Small intestine (tissue), 7 donors: ENCODE data around the gene RCBTB1. TPM values are rescaled to one million over a fixed set of nuclear protein-coding genes. Genes with fewer than 3 reads are reported as not detected.
"Not testable (repeated sequence)": the region's sequence is repeated elsewhere in the genome, so short reads cannot be mapped to it uniquely, and the experiment has no call there.

Experiments used
- DNase-seq, 2 donors: peaks; one replicate each; pipeline versions ENCODE4 v3.0.0 to v3.0.0-alpha.2; 2013
- FAIRE-seq: peaks from 2 replicates; lab custom pipeline; 2012; peaks lifted over from hg19 to GRCh38; lab: Jason Lieb, UNC
- H3K27ac ChIP-seq, 3 donors: one replicate each; pipeline ENCODE4 v1.5.1; 2013; ENCODE audit warnings: low read length in 2 of 3, mild to moderate bottlenecking in 2 of 3, control low read depth in 1 of 3, inconsistent platforms in 1 of 3, low read depth in 1 of 3, moderate library complexity in 1 of 3
- H3K27me3 ChIP-seq, 3 donors: one replicate each; pipeline ENCODE4 v1.6.1; 2013; ENCODE audit warnings: low read length in 3 of 3, inconsistent platforms in 1 of 3; ENCODE audit not compliant: control insufficient read depth in 3 of 3, insufficient read depth in 3 of 3
- H3K36me3 ChIP-seq, 3 donors: one replicate each; pipeline ENCODE4 v1.6.1; 2013; ENCODE audit warnings: low read length in 3 of 3, inconsistent platforms in 1 of 3, low read depth in 1 of 3, mild to moderate bottlenecking in 1 of 3, moderate library complexity in 1 of 3; ENCODE audit not compliant: control insufficient read depth in 3 of 3, insufficient read depth in 2 of 3
- H3K4me1 ChIP-seq, 3 donors: one replicate each; pipeline ENCODE4 v1.6.1; 2013; ENCODE audit warnings: low read length in 2 of 3, inconsistent platforms in 1 of 3, low read depth in 1 of 3, mild to moderate bottlenecking in 1 of 3, moderate library complexity in 1 of 3; ENCODE audit not compliant: control insufficient read depth in 3 of 3, insufficient read depth in 2 of 3
- H3K4me3 ChIP-seq, 3 donors: one replicate each; pipeline ENCODE4 v1.5.1; 2013; ENCODE audit warnings: low read length in 3 of 3, control low read depth in 1 of 3, inconsistent platforms in 1 of 3, low read depth in 1 of 3, mild to moderate bottlenecking in 1 of 3, moderate library complexity in 1 of 3
- H3K9me3 ChIP-seq, 2 donors: one replicate each; pipeline ENCODE4 v1.6.1; 2013; ENCODE audit warnings: low read depth in 1 of 2, low read length in 1 of 2; ENCODE audit not compliant: control insufficient read depth in 2 of 2, insufficient read depth in 1 of 2
- WGBS, 3 donors: extraction: QIAGEN DNeasy Blood & Tissue Kit; methylation state at CpG; one replicate each; pipeline ENCODE4 v1.1.7; 2013; 5-methylcytosine and 5-hydroxymethylcytosine counted together
- polyA plus RNA-seq, 4 donors: library from polyadenylated mRNA; stranded (reverse) in 3 of 4; unstranded in 1 of 4; fragments of 200-250 nt in 3 of 4; fragments of 120-200 nt in 1 of 4; gene quantifications; one replicate each; pipeline versions ENCODE4 v1.2.1 to v1.2.3, GENCODE V29; 2013
- donor health status: healthy with polysubstance abuse.
- donor health status: control.
- donor health status: control.
- donor health status: Bipolar disorder and iron deficiency.
- donor health status: healthy.

The RCBTB1 gene
- polyA plus RNA-seq, 4 donors = 5.4 to 40.5 (median 6.3) TPM

DNA sequence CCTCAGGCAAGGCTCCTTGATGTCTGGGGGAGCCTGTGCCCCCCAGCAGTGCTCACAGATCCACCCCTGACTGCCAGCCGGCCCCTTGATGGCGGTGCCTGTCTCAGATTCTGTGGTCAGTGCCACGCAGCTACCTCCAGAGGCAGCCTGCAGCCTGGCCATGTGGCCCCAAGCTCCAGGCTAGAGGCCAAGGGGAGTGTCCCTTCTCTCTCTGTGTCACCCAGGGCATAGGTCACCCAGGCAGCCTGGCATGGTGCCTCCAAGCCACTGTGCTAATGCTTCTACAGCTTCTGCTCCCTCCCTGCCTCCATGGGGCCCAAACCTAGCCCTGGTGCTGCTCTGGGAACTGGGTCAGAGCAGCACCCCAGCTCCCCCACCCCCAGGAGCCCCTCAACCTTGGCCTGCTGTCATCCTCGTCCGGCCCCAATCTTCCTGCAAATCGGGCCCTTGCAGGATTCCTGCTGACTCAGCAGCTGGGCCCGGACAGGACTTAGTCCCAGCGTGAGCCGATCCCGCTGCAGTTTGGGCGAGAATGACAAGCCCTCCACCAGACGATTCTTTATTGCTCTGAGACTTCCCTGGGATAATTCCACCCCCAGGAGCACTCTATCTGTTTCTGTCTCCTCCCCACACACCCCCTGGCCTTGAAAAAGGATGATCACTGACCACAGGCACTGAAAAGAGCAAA lies 40.2 kb upstream of the RCBTB1 start:
- Histone ChIP-seq H3K27ac (peak overlapping the region; percentile 5 to 72 (median 38)), H3K4me1 (peaks cover 0 to 8% (median 3%) of the 10 kb centered on the region in 3 donors), H3K9me3 (no peaks in the 10 kb centered on the region), H3K27me3 (no peaks in the 10 kb centered on the region), H3K36me3 (peaks cover 0 to 7% (median 0%) of the 10 kb centered on the region in 3 donors), H3K4me3 (no peak overlapping the region)
- 37 to 64% (median 57%) methylated on average over 12 of the region's 12 CpGs for WGBS, 3 donors
- peak; percentile 47 to 89 for DNase-seq
- FAIRE-seq = no peak

DNA sequence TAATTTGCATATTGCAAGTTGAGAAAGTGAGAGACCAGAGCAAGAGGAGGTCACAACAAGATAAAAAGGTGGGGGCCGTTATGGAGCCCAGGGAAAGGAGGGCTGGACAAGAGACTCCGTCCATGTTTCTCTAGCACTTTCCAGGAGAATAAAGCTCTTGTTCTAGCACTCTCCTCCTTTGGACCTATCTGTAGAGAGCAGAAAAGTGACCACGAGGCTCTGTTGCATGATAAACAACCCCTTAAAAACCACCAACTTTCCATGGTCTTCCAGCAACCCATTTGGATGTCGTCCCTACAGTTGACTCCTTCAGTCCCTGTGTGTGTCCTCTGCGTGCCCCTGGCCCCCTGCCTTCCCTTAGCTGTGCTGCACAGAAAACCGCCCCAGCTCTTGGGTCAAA lies 38.9 kb upstream of the RCBTB1 start:
- Histone ChIP-seq H3K9me3 (no peaks in the 10 kb centered on the region), H3K4me3 (no peak overlapping the region), H3K4me1 (peaks cover 0 to 8% (median 3%) of the 10 kb centered on the region in 3 donors), H3K27me3 (no peaks in the 10 kb centered on the region), H3K36me3 (peaks cover 0 to 2% (median 0%) of the 10 kb centered on the region in 3 donors), H3K27ac (no peak overlapping the region)
- FAIRE-seq = no peak
- 87 to 90% (median 90%) methylated on average over 6 of the region's 6 CpGs for WGBS, 3 donors
- DNase-seq = no peak

DNA sequence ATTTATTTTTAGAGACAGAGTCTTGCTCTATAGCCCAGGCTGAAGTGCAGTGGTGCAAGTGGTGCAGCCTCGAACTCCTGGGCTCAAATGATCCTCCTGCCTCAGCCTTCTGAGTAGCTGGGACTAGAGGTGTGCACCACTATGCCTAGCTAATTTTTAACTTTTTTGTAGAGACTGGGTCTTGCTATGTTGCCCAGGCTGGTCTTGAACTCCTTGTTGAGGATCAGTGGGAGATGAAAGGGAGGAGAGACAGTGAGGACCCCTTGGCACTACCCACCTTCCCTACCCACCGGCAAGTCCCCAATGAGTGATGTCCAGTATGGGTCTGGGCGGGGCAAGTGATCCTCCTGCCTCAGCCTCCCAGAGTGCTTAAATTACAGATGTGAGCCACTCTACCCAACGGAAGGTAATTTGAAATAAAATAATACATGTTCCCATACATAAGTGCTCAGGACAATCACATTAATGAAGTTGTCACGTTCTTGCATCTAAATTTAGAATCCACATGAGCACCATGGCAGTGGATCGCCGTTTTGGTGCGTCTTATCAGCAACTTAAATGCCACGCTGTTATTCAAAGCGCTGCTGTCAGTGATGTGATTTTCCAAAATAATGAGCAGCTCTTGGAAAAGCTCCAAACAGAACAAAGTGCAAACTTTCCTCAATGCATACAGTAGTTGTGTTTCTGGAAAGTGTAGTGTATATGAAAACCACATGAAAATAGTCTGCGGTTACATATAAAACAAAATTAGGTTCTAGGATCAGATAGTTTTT lies 37.0 kb upstream of the RCBTB1 start:
- DNase-seq (no peak), FAIRE-seq (no peak)
- Histone ChIP-seq H3K4me1 (peaks cover 0 to 8% (median 3%) of the 10 kb centered on the region in 3 donors), H3K27ac (no peak overlapping the region), H3K9me3 (no peaks in the 10 kb centered on the region), H3K36me3 (peaks cover 0 to 2% (median 0%) of the 10 kb centered on the region in 3 donors), H3K4me3 (no peak overlapping the region), H3K27me3 (no peaks in the 10 kb centered on the region)
- WGBS, 3 donors = 44 to 70% (median 53%) methylated on average over 11 of the region's 11 CpGs

DNA sequence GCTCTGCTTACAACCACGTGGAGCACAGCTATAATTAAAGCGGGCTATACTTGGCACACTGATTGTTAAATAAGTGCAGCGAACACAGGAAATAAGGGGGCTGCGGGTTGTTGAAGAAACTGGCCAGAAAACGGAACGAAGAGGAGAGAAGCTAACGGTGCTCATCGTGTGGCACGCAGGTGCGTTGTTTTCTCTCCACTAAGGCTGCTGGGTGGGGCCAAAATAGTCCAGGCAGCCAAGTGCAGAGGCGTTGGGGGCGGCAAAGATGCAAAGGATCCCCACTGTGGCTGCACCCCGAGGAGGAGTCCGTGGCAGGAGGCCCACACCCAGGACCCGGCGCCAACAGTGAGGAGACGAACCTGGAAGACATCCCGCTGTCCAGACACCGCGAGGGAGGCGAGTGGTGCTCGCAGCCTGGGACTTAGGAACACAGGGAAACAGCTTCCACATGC lies 34.8 kb upstream of the RCBTB1 start:
- peaks cover 0 to under 1% (median 0%) of the 10 kb centered on the region in 3 donors for H3K4me1 ChIP-seq
- H3K27me3 ChIP-seq = no peaks in the 10 kb centered on the region
- H3K4me3 ChIP-seq = no peak overlapping the region
- peaks cover 0 to under 1% (median 0%) of the 10 kb centered on the region in 3 donors for H3K36me3 ChIP-seq
- no peaks in the 10 kb centered on the region for H3K9me3 ChIP-seq
- no peak for DNase-seq
- no peak overlapping the region for H3K27ac ChIP-seq
- 59 to 70% (median 65%) methylated on average over 22 of the region's 22 CpGs for WGBS, 3 donors
- no peak for FAIRE-seq

DNA sequence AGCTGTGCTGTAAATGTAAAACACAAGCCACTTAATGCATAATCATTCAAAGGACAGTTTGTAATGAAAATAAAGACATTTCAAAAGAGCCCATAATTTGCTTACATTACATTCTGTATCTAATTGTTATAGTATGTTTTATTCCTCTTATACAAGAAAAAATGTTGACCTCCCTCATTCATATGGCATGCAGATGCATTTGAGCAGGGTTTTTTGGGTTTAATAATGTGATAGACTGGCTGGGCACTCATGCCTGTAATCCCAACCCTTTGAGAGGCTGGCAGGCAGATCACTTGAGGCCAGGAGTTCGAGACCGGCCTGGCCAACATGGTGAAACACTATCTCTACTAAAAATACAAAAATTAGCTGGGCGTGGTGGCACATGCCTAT lies 31.3 kb upstream of the RCBTB1 start:
- Histone ChIP-seq H3K4me3 (no peak overlapping the region), H3K9me3 (no peaks in the 10 kb centered on the region), H3K4me1 (no peaks in the 10 kb centered on the region), H3K27ac (no peak overlapping the region), H3K36me3 (no peaks in the 10 kb centered on the region), H3K27me3 (no peaks in the 10 kb centered on the region)
- 92 to 94% (median 94%) methylated on average over 3 of the region's 3 CpGs for WGBS, 3 donors
- no peak for FAIRE-seq
- no peak for DNase-seq

DNA sequence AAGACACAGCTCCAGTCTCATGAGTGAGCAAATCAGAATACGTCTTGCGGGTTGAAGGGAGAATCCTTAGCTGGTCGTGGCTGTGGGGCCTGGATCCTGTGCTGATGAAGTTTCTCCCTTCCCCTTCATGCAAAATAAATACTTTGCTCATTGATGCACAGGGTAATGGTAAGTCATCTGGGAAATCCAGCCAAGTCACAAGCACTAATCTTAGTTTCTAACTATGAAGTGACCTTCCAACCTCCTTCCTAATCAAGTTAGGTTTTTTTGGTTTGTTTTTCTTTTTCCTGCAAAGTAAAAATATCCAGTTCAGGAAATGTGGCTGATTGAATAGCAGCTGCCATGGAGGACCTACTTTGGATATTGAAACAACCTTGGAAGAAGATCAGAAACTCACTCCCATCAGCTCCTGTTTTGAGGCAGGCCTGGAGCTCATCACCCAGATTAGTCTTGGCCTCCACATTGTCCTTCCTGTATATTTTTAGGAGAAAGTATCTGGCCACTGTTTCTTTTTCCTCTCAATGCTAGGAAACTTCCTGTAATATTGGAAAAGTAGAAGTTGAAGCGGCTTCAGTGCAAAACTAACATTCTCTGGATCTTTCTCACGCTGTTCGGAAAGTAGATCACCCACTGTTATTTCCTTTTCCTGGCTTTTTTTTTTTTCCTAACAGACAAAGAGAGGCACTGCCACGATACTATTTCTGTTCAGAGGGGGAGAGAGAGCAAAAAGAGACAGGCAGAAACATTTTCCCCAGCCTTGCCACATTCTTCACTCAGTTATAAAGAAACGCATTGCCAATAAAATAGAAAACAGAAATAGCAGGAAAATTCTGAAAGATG lies 30.7 kb upstream of the RCBTB1 start:
- Histone ChIP-seq H3K4me1 (no peaks in the 10 kb centered on the region), H3K4me3 (no peak overlapping the region), H3K27ac (no peak overlapping the region), H3K36me3 (no peaks in the 10 kb centered on the region), H3K9me3 (no peaks in the 10 kb centered on the region), H3K27me3 (no peaks in the 10 kb centered on the region)
- no peak for DNase-seq
- WGBS, 3 donors = 63 to 85% (median 81%) methylated on average over 8 of the region's 8 CpGs
- FAIRE-seq = no peak

DNA sequence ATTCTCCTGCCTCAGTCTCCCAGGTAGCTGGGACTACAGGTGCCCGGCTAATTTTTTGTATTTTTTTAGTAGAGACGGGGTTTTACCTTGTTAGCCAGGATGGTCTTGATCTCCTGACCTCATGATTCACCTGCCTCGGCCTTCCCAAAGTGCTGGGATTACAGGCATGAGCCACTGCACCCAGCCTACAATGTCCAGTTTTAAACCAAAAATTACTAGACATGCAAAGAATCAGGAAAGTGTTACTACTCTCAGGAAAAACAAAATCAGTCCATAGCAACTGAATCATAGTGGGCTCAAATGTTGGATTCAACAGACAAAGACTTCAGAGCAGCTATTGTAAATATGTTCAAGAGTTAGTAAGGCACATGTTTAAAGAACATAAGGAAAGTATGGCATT lies 26.7 kb upstream of the RCBTB1 start:
- not testable (repeated sequence) for FAIRE-seq, H3K4me3 ChIP-seq, H3K9me3 ChIP-seq, H3K27me3 ChIP-seq, H3K27ac ChIP-seq, H3K4me1 ChIP-seq, H3K36me3 ChIP-seq, DNase-seq
- 90 to 97% (median 97%) methylated on average over 3 of the region's 3 CpGs for WGBS, 3 donors

DNA sequence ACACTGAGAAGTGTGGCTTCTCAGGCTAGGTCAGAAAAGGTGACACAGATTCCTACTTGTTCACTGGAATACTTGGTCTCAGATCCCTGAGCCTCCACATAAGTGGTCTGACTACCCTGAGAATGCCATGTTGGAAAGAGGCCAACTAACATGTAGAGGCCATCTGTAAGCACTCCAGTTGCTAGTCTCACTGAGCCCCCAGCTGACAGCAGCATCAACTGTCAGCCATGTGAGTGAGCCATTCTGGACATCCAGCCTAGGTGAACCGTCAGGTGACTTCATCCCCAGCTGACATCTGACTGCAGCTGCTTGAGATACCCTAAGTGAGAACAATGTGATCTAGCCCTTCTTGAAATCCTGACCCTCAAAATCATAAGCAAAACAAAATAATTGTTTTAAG lies 24.8 kb upstream of the RCBTB1 start:
- no peaks in the 10 kb centered on the region for H3K36me3 ChIP-seq
- no peak overlapping the region for H3K4me3 ChIP-seq
- H3K4me1 ChIP-seq = no peaks in the 10 kb centered on the region
- no peaks in the 10 kb centered on the region for H3K9me3 ChIP-seq
- DNase-seq = no peak
- FAIRE-seq = no peak
- WGBS, 3 donors = 78 to 93% (median 83%) methylated on average over 1 of the region's 1 CpG
- no peaks in the 10 kb centered on the region for H3K27me3 ChIP-seq
- H3K27ac ChIP-seq = peak overlapping the region in 1 of 3 donors; percentile 11
